ENCODE data around the gene RMDN2. TPM values are rescaled to one million over a fixed set of nuclear protein-coding genes. Genes with fewer than 3 reads are reported as not detected.

Gene RMDN2
- total RNA-seq, 1 donor from 2014 or later = 2.3 TPM

DNA sequence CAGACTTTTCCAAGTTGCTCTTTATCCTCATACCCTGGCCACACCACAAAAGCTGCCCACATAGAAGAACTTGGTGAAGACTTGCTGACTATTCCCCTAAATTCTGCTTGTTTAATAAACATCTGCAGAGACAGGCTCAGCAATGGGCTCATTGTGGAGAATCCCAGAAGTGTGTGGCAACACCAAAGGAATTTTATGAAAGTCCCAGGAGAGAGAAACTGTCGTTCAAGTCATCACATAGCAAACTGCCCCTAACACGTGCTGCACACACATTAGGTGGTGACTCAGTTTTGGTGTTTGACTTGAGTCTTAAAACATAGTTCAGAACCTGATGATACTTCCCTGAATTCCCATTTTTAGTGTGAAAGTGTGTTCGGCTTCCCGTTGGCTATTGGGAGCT is 112.2 kb downstream of the RMDN2 start:
- no peak for DNase-seq (ENCODE audit: extremely low read depth, low read depth, low spot score)

DNA sequence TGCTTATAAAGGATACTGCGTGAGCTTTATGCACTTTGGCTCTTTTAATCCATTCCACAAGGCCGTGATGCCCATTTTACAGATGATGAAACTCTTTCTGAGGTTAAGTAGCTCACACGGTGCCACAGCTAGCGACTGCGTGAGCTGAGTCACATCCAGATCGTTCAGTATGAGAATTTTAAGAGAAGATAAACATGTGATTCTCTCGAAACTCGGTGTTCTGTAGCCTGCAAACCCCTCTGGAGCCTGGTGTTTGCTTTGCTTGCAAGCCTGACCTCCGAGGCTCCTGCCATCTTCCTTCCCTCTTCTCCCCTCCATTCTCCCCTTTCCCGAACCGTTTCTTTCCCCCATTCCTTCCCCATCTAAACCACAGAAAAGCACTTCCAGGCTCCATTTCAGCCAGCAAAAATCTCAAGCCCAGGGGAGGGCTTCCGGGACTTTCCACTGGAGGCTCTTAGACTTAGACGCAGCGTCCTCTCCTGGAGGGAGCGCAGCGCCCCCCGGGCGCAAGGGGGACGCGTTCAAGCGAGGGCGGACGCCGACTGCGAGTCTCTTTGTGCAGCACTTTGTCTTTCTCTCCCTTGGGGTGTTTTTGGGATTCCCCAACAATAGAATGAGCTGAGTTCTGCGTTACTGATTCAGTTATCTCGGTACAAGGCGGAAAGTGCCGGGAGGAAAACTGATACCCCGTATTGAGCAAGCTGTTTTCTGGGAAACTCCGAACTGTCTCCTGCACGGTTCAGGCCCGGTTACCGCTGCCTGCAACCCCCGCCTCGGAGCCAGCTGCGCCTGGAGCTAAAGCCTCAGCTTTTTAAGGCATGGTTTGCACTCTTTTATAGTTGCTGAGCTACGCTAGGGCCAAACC is 112.9 kb downstream of the RMDN2 start:
- DNase-seq (ENCODE audit: extremely low read depth, low read depth, low spot score) = no peak

DNA sequence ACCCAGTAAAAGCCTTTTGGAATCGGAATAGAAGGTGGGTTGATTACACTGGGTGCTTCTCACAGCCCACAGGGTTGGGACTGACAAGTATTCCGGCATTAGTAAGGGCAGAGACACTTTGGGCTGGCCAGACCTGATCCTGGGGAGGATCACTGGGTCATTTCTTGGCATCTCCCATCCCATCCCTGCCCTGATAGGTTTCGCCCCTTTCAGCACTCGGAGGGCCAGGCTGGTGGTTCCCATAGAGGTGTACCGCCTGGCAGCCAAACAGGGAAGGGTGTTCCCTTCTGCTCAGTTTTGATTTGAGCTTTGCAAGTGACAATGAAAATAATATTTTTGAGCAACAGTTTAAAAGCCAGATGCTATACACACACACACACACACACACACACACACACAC is 113.6 kb downstream of the RMDN2 start:
- DNase-seq (ENCODE audit: extremely low read depth, low read depth, low spot score) = no peak

DNA sequence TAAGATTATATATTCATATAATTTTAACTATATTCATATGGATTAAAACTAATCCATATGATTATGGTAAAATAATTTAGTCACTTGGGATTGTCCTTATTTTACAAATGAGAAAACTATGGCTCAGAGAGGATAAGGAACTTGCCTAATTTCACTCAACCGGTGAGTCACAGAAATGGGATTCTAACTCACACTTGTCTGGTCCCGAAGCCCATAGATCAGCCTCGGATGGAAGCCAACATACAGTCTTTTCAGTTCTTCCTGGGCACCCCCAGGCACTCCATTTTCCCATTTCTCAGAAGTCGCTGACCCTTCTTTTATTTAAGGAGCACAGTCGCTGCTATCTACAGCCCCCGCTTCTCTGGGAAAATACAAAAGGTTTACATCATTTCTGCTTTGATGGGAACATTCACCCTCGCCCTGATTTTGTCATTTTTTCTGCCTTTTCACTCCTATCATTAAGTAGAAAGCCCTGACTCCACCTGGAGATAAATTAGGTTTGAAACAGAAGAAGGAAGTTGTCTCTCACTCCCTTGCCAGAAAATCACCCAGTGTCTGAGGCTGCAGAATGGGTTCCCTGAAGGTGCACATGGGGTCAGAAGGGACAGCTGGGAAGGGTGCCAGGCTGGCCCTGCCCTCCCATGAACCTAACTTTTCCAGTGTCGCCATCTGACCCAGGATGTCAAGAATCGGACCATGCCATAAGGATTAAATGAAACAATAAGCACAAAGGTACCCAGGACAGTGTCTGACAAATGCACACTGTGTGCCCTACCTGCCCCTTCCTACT is 114.2 kb downstream of the RMDN2 start:
- DNase-seq (ENCODE audit: extremely low read depth, low read depth, low spot score) = no peak

DNA sequence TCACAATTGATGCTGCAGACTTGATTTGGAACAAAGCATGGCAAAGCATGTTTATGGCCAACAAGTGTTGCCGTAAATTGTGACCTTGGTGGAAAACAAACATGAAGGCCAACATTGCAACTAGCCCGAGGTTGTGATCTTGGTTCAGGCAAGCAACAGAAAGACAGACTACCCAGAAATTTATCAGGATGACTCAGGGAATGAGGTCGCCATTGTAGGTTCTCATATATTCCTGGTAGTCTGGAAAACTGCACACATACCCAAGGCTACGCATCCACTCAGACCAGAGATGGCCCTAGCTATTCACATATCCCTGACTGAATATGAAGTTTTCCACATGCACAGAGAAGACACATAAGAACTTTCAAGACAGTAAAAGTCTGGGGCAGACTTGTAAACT is 120.7 kb downstream of the RMDN2 start:
- no peak for DNase-seq (ENCODE audit: extremely low read depth, low read depth, low spot score)

DNA sequence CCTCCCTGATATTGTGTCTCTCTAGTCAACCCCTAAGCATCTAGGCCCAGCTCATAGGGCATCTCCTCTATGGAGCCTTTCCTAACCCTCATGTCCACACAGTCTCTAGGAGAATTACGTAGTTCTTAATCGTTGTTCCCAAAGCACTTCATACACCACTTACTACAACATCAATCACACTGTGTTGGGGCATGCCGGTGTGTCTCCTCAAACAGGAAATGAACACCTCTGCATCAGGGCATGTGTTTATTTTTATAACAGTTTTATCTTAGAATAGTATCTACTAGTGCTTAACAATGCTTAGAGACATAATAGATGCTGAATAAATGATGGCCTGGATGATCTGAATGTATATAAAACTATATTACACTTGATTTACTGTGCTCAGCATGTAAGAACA is 131.1 kb downstream of the RMDN2 start:
- DNase-seq (ENCODE audit: extremely low read depth, low read depth, low spot score) = no peak

DNA sequence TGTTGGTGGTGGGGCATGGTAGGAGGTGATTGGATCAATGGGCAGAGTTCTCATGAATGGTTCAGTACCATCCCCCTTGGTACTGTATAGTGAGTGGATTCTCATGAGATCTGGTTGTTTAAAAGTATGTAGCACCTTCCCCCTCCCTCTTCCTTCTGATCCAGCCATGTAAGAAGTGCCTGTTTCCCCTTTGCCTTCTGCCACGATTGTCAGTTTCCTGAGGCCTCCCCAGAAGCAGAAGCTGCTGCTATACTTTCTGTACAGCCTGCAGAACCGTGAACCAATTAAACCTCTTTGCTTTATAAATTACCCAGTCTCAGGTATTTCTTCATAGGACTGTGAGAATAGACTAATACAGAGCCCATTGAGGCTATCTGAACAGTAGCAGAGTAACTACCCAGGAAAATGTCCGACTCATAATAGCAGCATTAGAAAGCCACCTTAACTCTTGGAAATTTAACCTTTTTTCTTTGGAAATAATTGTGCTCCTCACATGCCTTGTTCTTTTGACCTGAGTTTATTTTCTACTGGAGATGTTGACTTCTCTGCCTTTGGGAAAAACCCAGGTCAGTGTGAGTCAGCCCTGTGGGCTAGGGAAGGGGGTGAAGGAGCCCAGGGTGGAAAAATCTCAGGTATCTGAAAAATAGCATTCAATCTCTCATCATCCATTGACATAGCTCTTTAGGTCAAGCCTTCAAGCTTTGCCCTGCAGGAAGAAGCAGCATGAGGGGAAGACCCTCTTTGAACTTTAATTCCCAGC is 132.7 kb downstream of the RMDN2 start:
- no peak for DNase-seq (ENCODE audit: extremely low read depth, low read depth, low spot score)

DNA sequence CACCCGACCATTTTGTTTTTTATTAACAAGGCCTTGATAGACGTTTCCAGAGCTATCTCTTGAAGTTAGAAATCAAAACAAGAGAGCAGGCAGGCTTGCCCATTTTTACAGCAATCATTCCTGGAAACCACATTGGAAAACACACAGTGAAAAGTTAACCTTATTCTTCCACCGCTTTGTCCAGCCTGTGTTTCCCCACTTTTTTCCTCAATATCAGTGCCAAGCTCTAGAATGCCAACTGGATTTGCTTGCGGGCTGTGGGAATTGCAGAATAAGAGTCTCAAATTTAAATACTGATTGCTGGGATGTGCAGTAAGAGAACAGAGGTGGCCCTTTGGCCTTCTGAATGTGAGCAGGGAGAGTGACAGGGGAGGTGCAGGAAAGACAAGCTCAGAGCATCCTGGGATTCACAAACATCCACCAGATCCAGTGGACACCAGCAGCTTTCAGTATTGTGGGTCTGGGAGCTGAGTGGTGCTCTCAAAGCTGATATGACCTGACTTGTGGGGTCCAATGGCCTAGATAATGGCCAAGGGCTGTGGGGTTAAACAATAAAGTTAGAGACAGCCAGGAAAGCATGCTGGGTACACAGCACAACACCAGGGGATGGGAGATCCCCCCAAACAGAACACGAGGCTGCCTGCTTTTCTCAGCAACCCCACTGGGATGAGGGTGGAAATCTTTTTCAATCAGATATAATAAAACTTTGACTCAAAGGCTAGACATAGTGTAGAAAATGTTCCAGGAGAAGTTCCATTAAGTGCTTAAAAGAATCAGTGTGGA is 135.3 kb downstream of the RMDN2 start:
- no peak for DNase-seq (ENCODE audit: extremely low read depth, low read depth, low spot score)

DNA sequence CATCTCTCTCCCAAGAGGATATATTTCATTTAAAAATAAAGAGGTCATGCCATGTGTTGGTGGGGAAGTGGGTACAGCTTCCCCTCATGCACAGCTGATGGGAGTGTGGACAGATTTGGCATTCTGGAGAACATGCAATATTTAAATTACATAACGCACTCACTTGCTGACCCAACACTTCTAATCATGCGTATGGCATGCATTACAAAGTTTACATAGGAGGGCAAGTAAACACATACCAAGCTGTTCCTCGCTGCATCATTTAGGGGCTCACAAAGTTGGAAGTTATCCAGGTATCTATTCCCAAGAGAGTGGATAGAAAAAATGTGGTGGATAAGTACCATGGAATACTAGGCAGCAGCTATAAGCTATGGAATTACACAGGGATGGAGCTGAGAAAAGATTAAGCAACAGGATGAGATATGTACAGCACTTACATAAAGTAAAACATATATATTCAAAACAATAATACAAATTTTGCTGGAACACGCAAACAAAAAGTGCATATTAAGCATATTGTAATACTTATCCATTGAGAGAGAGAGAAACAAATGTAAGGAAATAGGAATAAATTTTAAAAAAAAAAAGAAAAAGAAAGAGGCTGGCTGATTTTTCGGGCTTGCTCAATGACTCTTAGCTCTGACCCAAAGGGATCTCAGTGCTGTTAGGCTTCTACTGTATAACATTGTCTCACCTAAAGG is 139.9 kb downstream of the RMDN2 start:
- DNase-seq (ENCODE audit: extremely low read depth, low read depth, low spot score) = no peak

DNA sequence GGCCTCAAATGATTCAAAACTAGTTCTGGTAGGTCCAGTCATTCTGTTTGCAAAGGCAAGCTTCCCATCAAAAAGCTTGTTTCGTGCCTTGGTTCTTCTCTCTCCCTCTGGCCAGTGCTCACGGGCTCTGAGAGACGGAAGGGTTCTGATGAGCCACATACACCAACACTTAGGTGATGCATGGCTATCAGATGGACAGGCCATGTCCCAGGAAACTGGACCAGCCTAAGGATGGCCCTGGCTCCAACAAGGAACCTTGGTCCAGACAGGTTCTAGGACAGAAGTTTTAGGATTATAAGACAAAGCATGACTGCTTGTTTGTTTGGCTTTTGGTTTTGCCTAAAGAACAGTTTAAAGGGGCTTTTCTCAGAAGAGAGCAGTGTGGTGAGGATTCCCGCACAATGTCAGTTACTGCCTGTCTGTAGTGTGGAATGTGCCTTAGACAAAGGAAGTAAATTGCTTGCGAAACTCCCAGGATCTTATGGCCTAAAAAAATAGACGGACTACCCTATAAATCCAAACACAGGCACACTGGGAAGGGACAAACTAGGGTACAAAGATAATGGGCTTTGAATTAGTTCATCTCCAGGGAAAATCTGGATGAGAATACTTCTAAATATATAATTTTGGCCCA is 140.5 kb downstream of the RMDN2 start:
- DNase-seq (ENCODE audit: extremely low read depth, low read depth, low spot score) = no peak

DNA sequence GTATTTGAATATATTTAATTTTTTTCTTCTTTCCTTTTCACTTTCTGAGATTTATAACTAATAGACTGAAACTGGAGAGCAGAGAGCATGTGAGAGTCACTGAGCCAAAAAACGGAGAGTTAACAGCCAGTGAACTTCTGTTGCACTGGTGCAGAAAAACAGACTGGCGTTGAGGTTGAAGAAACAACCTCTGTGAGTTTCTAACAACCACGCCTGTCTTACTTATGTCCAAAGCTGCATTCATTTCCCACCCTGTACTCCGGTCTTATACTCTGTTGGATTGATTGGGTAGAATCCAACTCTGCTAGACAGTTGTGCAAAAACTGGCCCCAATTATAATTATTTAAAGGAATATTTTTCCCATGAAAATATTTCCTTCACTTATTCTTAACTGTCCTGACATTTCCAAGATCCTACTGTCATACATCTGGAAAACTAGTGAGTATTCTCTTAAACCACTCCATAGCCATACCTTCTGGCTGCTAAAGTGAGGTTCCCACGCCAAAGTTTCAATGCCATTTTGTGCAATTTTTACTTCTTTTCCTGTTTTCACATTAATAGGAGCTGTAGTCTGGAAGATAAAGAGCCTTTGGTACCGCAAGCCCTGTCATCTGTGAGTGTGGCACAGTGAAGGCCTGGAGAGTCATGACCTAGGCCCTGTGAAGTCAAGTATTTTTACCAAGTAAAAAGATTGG is 141.5 kb downstream of the RMDN2 start:
- no peak for DNase-seq (ENCODE audit: extremely low read depth, low read depth, low spot score)

Other genes starting within 250 kb of the RMDN2 start
- 6.4 and 11.9 TPM in 2 replicates for gene CYP1B1, start 150.9 kb downstream of the RMDN2 start, total RNA-seq